T-cell (primary cell): ENCODE results near the gene USP38. TPM values are rescaled to one million over a fixed set of nuclear protein-coding genes. Genes with fewer than 3 reads are reported as not detected.

Source experiments
- ATAC-seq, 4 experiments: fragments of 200-7000 bp in 3 of 4; fragments of 150-1000 bp in 1 of 4; cut with Tn5 transposase; replicated peaks in 1 of 4; 1 replicate in 3 of 4; 2 replicates in 1 of 4; pipeline ENCODE4 v1.10.0; 2021; ENCODE audit warnings: moderate library complexity in 3 of 4, mild to moderate bottlenecking in 2 of 4, moderate number of reproducible peaks in 1 of 4
- CTCF ChIA-PET, 2 donors: fragments of 300-600 bp; sonication (Branson Sonifier 250); formaldehyde crosslinking; loops; one replicate each; lab custom pipeline; 2022; ENCODE audit warnings: antibody characterized with exemption in 2 of 2; lab: Charles Lee
- POLR2A ChIA-PET, 2 donors: fragments of 300-600 bp; sonication (Branson Sonifier 250); formaldehyde crosslinking; loops; one replicate each; lab custom pipeline; 2022; ENCODE audit warnings: antibody characterized with exemption in 2 of 2; lab: Charles Lee
- DNase-seq, 35 experiments: peaks; one replicate each; pipeline versions ENCODE4 v3.0.0 to v3.0.0-alpha.2; 2013 to 2023
- H3K27ac ChIP-seq: one replicate; pipeline ENCODE4 v1.5.1; 2013; ENCODE audit warnings: low read length
- H3K27me3 ChIP-seq, 2 experiments: replicated peaks in 1 of 2; 1 replicate in 1 of 2; 2 replicates in 1 of 2; pipeline versions ENCODE4 v1.6.1 to v1.7.0; 2013; ENCODE audit warnings: low read length in 1 of 2, mixed read lengths in 1 of 2; ENCODE audit not compliant: control insufficient read depth in 2 of 2, insufficient read depth in 2 of 2; ENCODE audit errors: extremely low read depth in 1 of 2
- H3K36me3 ChIP-seq, 2 donors: 1 replicate in 1 of 2; 2 replicates in 1 of 2; pipeline versions ENCODE4 v1.6.1 to v1.7.0; 2013; ENCODE audit warnings: low read length in 1 of 2; ENCODE audit not compliant: control insufficient read depth in 2 of 2, insufficient read depth in 1 of 2; ENCODE audit errors: extremely low read depth in 1 of 2
- H3K4me1 ChIP-seq, 2 experiments: 1 replicate in 1 of 2; 2 replicates in 1 of 2; pipeline versions ENCODE4 v1.6.1 to v1.7.0; 2013; ENCODE audit warnings: low read length in 2 of 2, mixed read lengths in 1 of 2; ENCODE audit not compliant: insufficient read depth in 2 of 2, control insufficient read depth in 1 of 2; ENCODE audit errors: extremely low read depth in 1 of 2
- H3K4me3 ChIP-seq, 2 donors: 1 replicate in 1 of 2; 2 replicates in 1 of 2; pipeline versions ENCODE4 v1.5.1 to v1.7.0; 2013; ENCODE audit warnings: mild to moderate bottlenecking in 2 of 2, low read length in 1 of 2, moderate library complexity in 1 of 2; ENCODE audit not compliant: control insufficient read depth in 1 of 2; ENCODE audit errors: extremely low read depth in 1 of 2
- H3K9me3 ChIP-seq: 2 replicates; pipeline ENCODE4 v1.7.0; 2013
- H3K27ac Mint-ChIP-seq, 2 donors: one replicate each; pipeline ENCODE4 v1.8.0; 2020 to 2021; ENCODE audit warnings: mild to moderate bottlenecking in 2 of 2, mixed read lengths in 2 of 2
- H3K27me3 Mint-ChIP-seq, 2 donors: one replicate each; pipeline ENCODE4 v1.8.0; 2021 to 2022; ENCODE audit warnings: mixed read lengths in 2 of 2
- H3K36me3 Mint-ChIP-seq: one replicate; pipeline ENCODE4 v1.8.0; 2021; ENCODE audit warnings: mixed read lengths
- H3K4me1 Mint-ChIP-seq, 3 donors: one replicate each; pipeline ENCODE4 v1.8.0; 2020 to 2022; ENCODE audit warnings: mixed read lengths in 3 of 3, mild to moderate bottlenecking in 1 of 3
- H3K4me3 Mint-ChIP-seq, 3 donors: one replicate each; pipeline ENCODE4 v1.8.0; 2020 to 2022; ENCODE audit warnings: mild to moderate bottlenecking in 3 of 3, mixed read lengths in 3 of 3, moderate library complexity in 3 of 3
- H3K9me3 Mint-ChIP-seq, 3 donors: one replicate each; pipeline ENCODE4 v1.8.0; 2020 to 2022; ENCODE audit warnings: mixed read lengths in 3 of 3
- WGBS: methylation state at CpG from one replicate; pipeline ENCODE4 v1.1.5; 2013; ENCODE audit warnings: missing lambda C conversion rate; ENCODE audit not compliant: insufficient coverage; 5-methylcytosine and 5-hydroxymethylcytosine counted together
- total RNA-seq, 35 experiments: library from RNA in 6 of 35; stranded (reverse) in 6 of 35; fragments of 120-200 nt in 1 of 35; gene quantifications; one replicate each; pipeline versions ENCODE4 v1.2.1 to v1.2.4 and lab custom pipeline; 2013 to 2026

Gene USP38
- total RNA-seq, 5 donors from 2014 or later (not counting 1 experiment from before 2014, with no cell fraction given): 22.6 to 31.1 (median 23.9) TPM

- Histone ChIP-seq H3K4me3 (no peak overlapping the region), H3K36me3 (no peaks in the 10 kb centered on the region), H3K9me3 (no peaks in the 10 kb centered on the region), H3K27me3 (no peaks in the 10 kb centered on the region), H3K27ac (no peak overlapping the region), H3K4me1 (no peaks in the 10 kb centered on the region)
- ChIA-PET CTCF (no interaction called here), POLR2A (no interaction called here)
- H3K9me3 Mint-ChIP-seq: peaks cover 4 to 10% (median 8%) of the 10 kb centered on the region in 3 donors
- no peak overlapping the region for H3K4me3 Mint-ChIP-seq
- no peaks in the 10 kb centered on the region for H3K4me1 Mint-ChIP-seq
- ATAC-seq (no peak), DNase-seq (no peak)
- no peaks in the 10 kb centered on the region for H3K36me3 Mint-ChIP-seq
- WGBS: 100% methylated on average over 1 of the region's 1 CpG
- peaks cover under 1% of the 10 kb centered on the region in 2 donors for H3K27me3 Mint-ChIP-seq
- H3K27ac Mint-ChIP-seq: no peak overlapping the region
Observed at GRCh38 chr4:143241892-143242291, 57.2 kb downstream of the USP38 start.

- H3K36me3 ChIP-seq: no peaks in the 10 kb centered on the region
- Mint-ChIP-seq H3K4me3 (no peak overlapping the region), H3K36me3 (no peaks in the 10 kb centered on the region), H3K27ac (no peak overlapping the region), H3K4me1 (no peaks in the 10 kb centered on the region), H3K9me3 (peaks cover 4 to 10% (median 8%) of the 10 kb centered on the region in 3 donors), H3K27me3 (peaks cover 3 to 7% of the 10 kb centered on the region in 2 donors)
- no peaks in the 10 kb centered on the region for H3K27me3 ChIP-seq
- no peak overlapping the region for H3K27ac ChIP-seq
- ChIA-PET CTCF (no interaction called here), POLR2A (interaction anchor here in 1 of 2 donors (0.7 kb wide), 1 partner anchor 8 kb away, joined by 4 read pairs; no protein-coding TSS in a partner anchor)
- ATAC-seq: no peak
- no peak overlapping the region for H3K4me3 ChIP-seq
- no CpG with 5 or more reads among the region's 2 CpGs for WGBS
- no peak for DNase-seq
- no peaks in the 10 kb centered on the region for H3K4me1 ChIP-seq
- no peaks in the 10 kb centered on the region for H3K9me3 ChIP-seq
Observed at GRCh38 chr4:143243041-143243440, 58.3 kb downstream of the USP38 start.

GRCh38 chr4:143246977-143247376 is 62.3 kb downstream of the USP38 start:
- Histone ChIP-seq H3K27ac (no peak overlapping the region), H3K27me3 (peaks cover 0 to 4% of the 10 kb centered on the region in 2 experiments), H3K9me3 (no peaks in the 10 kb centered on the region), H3K4me3 (no peak overlapping the region), H3K4me1 (no peaks in the 10 kb centered on the region), H3K36me3 (no peaks in the 10 kb centered on the region)
- ChIA-PET CTCF (no interaction called here), POLR2A (no interaction called here)
- DNase-seq (no peak), ATAC-seq (no peak)
- Mint-ChIP-seq H3K36me3 (no peaks in the 10 kb centered on the region), H3K27ac (no peak overlapping the region), H3K9me3 (peaks cover 2 to 6% (median 4%) of the 10 kb centered on the region in 3 donors), H3K27me3 (peaks cover 9 to 10% of the 10 kb centered on the region in 2 donors), H3K4me3 (no peak overlapping the region), H3K4me1 (no peaks in the 10 kb centered on the region)
- WGBS: 75% methylated on average over 2 of the region's 4 CpGs

GRCh38 chr4:143247866-143248265 is 63.1 kb downstream of the USP38 start:
- no peaks in the 10 kb centered on the region for H3K36me3 ChIP-seq
- H3K4me3 ChIP-seq: no peak overlapping the region
- DNase-seq: no peak
- ATAC-seq: no peak
- CTCF ChIA-PET: interaction anchor here in 1 of 2 donors (0.6 kb wide), 1 partner anchor 1396 kb away, joined by 4 read pairs; no protein-coding TSS in a partner anchor
- no peaks in the 10 kb centered on the region for H3K9me3 Mint-ChIP-seq
- no peaks in the 10 kb centered on the region for H3K9me3 ChIP-seq
- no peak overlapping the region for H3K4me3 Mint-ChIP-seq
- peaks cover 0 to 4% of the 10 kb centered on the region in 2 experiments for H3K27me3 ChIP-seq
- H3K4me1 Mint-ChIP-seq: no peaks in the 10 kb centered on the region
- POLR2A ChIA-PET: no interaction called here
- no peaks in the 10 kb centered on the region for H3K36me3 Mint-ChIP-seq
- H3K4me1 ChIP-seq: no peaks in the 10 kb centered on the region
- 90% methylated on average over 2 of the region's 2 CpGs for WGBS
- no peak overlapping the region for H3K27ac ChIP-seq
- H3K27ac Mint-ChIP-seq: no peak overlapping the region
- peaks cover 9 to 10% of the 10 kb centered on the region in 2 donors for H3K27me3 Mint-ChIP-seq

GRCh38 chr4:143248827-143249226 is 64.1 kb downstream of the USP38 start:
- Histone ChIP-seq H3K27me3 (peaks cover 0 to 4% of the 10 kb centered on the region in 2 experiments), H3K27ac (no peak overlapping the region), H3K9me3 (no peaks in the 10 kb centered on the region), H3K4me1 (no peaks in the 10 kb centered on the region), H3K4me3 (no peak overlapping the region), H3K36me3 (no peaks in the 10 kb centered on the region)
- 77% methylated on average over 2 of the region's 4 CpGs for WGBS
- Mint-ChIP-seq H3K4me3 (no peak overlapping the region), H3K9me3 (no peaks in the 10 kb centered on the region), H3K36me3 (no peaks in the 10 kb centered on the region), H3K4me1 (no peaks in the 10 kb centered on the region), H3K27ac (no peak overlapping the region), H3K27me3 (peaks cover 9 to 10% of the 10 kb centered on the region in 2 donors)
- CTCF ChIA-PET: no interaction called here
- DNase-seq: no peak
- ATAC-seq: no peak
- POLR2A ChIA-PET: no interaction called here

- Histone ChIP-seq H3K36me3 (no peaks in the 10 kb centered on the region), H3K27ac (no peak overlapping the region), H3K4me3 (no peak overlapping the region), H3K9me3 (no peaks in the 10 kb centered on the region), H3K27me3 (peaks cover 0 to 4% of the 10 kb centered on the region in 2 experiments), H3K4me1 (no peaks in the 10 kb centered on the region)
- Mint-ChIP-seq H3K4me3 (no peak overlapping the region), H3K4me1 (no peaks in the 10 kb centered on the region), H3K36me3 (no peaks in the 10 kb centered on the region), H3K27ac (no peak overlapping the region), H3K27me3 (peaks cover 9 to 12% of the 10 kb centered on the region in 2 donors), H3K9me3 (no peaks in the 10 kb centered on the region)
- DNase-seq: no peak
- no peak for ATAC-seq
- no CpG with 5 or more reads among the region's 3 CpGs for WGBS
- ChIA-PET POLR2A (interaction anchor here in 1 of 2 donors (0.5 kb wide), 1 partner anchor 8 kb away, joined by 4 read pairs; no protein-coding TSS in a partner anchor), CTCF (no interaction called here)
Observed at GRCh38 chr4:143250617-143251016, 65.9 kb downstream of the USP38 start.
